GM12878 (cell line): ENCODE measurements around the gene ESYT3.

ENCODE experiments used
- LARP7 ChIP-seq: fragments of 450-650 bp; IDR thresholded peaks from 2 replicates; pipeline ENCODE4 v1.6.1; 2017; ENCODE audit warnings: mild to moderate bottlenecking
- NFYB ChIP-seq: IDR thresholded peaks from 2 replicates; pipeline ENCODE4 v1.6.1; 2011; ENCODE audit warnings: low read depth, mild to moderate bottlenecking, low read length, improper control_type of control experiment, moderate library complexity; ENCODE audit not compliant: insufficient read depth

DNA sequence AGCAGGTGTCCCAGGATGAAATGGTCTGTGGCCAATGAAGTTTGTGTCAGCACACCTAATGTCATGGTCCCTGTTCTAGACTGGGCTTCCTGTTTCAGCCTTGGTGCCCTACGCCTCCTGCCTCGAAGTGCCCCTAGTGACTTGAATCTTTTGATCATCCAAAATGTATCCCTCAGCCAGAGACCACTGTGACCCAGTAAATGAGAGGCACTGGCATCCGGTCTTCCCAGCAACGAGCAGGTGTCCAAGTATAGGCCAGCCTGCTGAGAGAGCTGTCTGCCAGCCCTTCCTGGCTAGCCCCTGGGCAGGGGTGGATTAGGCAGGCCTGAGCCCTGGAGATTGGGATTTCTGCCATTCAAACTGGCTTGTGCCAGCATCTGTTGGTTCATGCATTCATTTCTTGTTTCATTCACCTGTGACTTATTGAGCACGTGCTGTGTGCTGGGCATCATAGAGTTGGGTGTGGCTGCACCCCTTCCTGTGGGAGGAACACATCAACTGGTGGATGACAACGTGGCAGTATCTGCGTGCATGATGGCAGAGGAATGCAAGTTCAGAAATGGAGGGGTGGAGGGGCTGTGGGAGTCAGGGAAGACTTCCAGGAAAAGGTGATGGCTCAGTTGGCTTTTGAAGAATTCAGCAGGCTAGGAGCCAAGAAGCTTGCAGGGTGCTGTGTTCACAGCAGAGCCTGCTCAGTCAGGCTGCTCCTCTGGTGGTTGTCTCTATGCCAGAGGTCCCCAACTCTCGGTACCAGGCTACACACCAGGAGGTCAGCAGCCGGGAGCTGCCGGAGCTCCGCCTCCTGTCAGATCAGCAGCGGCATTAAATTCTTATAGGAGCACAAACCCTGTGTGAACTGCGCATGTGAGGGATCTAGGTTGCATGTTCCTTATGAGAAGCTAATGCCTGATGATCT, 21.6 kb downstream of the ESYT3 start:
- TF ChIP-seq NFYB, result no peak
- TF ChIP-seq LARP7, result no peak
